GM18511 (cell line): Measurements from ENCODE around the gene KRTAP23-1.

ENCODE experiments used
- ATAC-seq: cut with Tn5 transposase; IDR thresholded peaks from one replicate; pipeline ENCODE4 v1.9.1; 2021; ENCODE audit warnings: mild to moderate bottlenecking, moderate library complexity; ENCODE audit not compliant: unreplicated experiment

Gene KRTAP23-1

GRCh38 chr21:30315701-30316100, 32.7 kb downstream of the KRTAP23-1 start:
- ATAC-seq = no peak

GRCh38 chr21:30306884-30307283, 41.5 kb downstream of the KRTAP23-1 start:
- ATAC-seq = no peak

- no peak for ATAC-seq
Observed at GRCh38 chr21:30305136-30305535, 43.3 kb downstream of the KRTAP23-1 start.
